H1 (cell line): Measurements from ENCODE around the gene SLC9C1. TPM values are rescaled to one million over a fixed set of nuclear protein-coding genes. Genes with fewer than 3 reads are reported as not detected.

Experiments used
- BACH1 ChIP-seq: IDR thresholded peaks from 2 replicates; pipeline ENCODE4 v1.6.1; 2012; ENCODE audit warnings: low read length, improper control_type of control experiment
- CBX5 ChIP-seq: fragments of 300-800, 300-1000 bp; sonication (generic); IDR thresholded peaks from 2 replicates; pipeline ENCODE4 v1.7.1; 2016; ENCODE audit warnings: antibody characterized with exemption, low read length, low read depth
- CBX8 ChIP-seq: fragments of 300-800, 300-1000 bp; sonication (generic); IDR thresholded peaks from 2 replicates; pipeline ENCODE4 v1.7.1; 2016; ENCODE audit warnings: low read depth, low read length, borderline replicate concordance
- CHD2 ChIP-seq: IDR thresholded peaks from 2 replicates; pipeline ENCODE4 v1.6.1; 2012; ENCODE audit warnings: low read length, improper control_type of control experiment
- JUN ChIP-seq: IDR thresholded peaks from 2 replicates; pipeline ENCODE4 v1.6.1; 2011; ENCODE audit warnings: low read depth, mild to moderate bottlenecking, improper control_type of control experiment, low read length
- MAFK ChIP-seq: IDR thresholded peaks from 2 replicates; pipeline ENCODE4 v1.6.1; 2012; ENCODE audit warnings: low read depth, mild to moderate bottlenecking, improper control_type of control experiment, low read length
- SIN3A ChIP-seq, 2 experiments: IDR thresholded peaks in 1 of 2; conservative IDR thresholded peaks in 1 of 2; 2 replicates each; pipeline ENCODE4 v1.6.1; 2011 to 2012; ENCODE audit warnings: low read length in 2 of 2, improper control_type of control experiment in 1 of 2, low read depth in 1 of 2, mild to moderate bottlenecking in 1 of 2
- SP2 ChIP-seq: IDR thresholded peaks from 2 replicates; pipeline ENCODE4 v1.6.1; 2012; ENCODE audit warnings: mild to moderate bottlenecking, low read length, inconsistent platforms
- SP4 ChIP-seq: IDR thresholded peaks from 2 replicates; pipeline ENCODE4 v1.6.1; 2012; ENCODE audit warnings: low read length, inconsistent platforms
- SRF ChIP-seq: IDR thresholded peaks from 2 replicates; pipeline ENCODE4 v1.6.1; 2011; ENCODE audit warnings: mild to moderate bottlenecking, low read depth, low read length, moderate library complexity
- polyA plus RNA-seq, 7 experiments: library from polyadenylated mRNA; depleted of rRNA in 3 of 7; stranded (reverse) in 5 of 7; unstranded in 2 of 7; fragments of >200 nt in 5 of 7; fragments of 200-250 nt in 2 of 7; gene quantifications; 1 replicate in 5 of 7; 2 replicates in 1 of 7; 4 replicates in 1 of 7; pipeline versions ENCODE4 v1.2.1 to v1.2.3, GENCODE V29; 2011 to 2013; ENCODE audit warnings: missing spikeins in 2 of 7, mixed read lengths in 2 of 7
- total RNA-seq: library from RNA; stranded (reverse); fragmentation: NEBNext Ultra II Directional; extraction: Animal tissue kit (Norgen Biotek cat#: 25700); gene quantifications from 2 replicates; pipeline ENCODE4 v1.2.1, GENCODE V29; 2021
- TF ChIP-seq, protein P1 (sequence below): fragments of 300-600 bp; sonication (generic); IDR thresholded peaks from 2 replicates; pipeline ENCODE4 v1.7.1; 2012; ENCODE audit warnings: low read length, moderate library complexity, mild to moderate bottlenecking, inconsistent platforms; ENCODE audit not compliant: insufficient replicate concordance

Gene SLC9C1
- total and polyA plus RNA-seq, 2 of the 8 experiments (the other 6 are each of a cell fraction or from before 2014, with no cell fraction given), result 0.15 to 0.24 TPM

DNA sequence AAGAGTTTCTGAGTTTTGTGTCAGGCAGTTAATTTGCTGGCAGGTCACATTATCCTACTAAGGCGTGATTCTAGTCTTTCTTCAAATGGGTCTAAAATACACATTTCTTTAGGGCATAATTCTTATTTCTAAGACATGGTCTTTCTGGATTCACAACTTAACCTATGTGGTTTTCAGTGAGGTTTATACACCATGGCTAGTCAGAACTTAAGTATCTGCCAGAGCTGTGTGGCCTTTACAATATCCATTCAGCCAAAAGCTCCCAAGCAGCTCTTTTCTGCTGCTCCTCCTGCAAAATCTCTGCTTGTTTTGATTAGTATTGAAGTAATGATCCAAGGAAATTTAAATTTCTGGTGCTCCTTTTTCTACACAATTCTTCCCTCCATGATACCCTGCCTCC is 33.5 kb downstream of the SLC9C1 start (continued):
- TF ChIP-seq, protein P1, sequence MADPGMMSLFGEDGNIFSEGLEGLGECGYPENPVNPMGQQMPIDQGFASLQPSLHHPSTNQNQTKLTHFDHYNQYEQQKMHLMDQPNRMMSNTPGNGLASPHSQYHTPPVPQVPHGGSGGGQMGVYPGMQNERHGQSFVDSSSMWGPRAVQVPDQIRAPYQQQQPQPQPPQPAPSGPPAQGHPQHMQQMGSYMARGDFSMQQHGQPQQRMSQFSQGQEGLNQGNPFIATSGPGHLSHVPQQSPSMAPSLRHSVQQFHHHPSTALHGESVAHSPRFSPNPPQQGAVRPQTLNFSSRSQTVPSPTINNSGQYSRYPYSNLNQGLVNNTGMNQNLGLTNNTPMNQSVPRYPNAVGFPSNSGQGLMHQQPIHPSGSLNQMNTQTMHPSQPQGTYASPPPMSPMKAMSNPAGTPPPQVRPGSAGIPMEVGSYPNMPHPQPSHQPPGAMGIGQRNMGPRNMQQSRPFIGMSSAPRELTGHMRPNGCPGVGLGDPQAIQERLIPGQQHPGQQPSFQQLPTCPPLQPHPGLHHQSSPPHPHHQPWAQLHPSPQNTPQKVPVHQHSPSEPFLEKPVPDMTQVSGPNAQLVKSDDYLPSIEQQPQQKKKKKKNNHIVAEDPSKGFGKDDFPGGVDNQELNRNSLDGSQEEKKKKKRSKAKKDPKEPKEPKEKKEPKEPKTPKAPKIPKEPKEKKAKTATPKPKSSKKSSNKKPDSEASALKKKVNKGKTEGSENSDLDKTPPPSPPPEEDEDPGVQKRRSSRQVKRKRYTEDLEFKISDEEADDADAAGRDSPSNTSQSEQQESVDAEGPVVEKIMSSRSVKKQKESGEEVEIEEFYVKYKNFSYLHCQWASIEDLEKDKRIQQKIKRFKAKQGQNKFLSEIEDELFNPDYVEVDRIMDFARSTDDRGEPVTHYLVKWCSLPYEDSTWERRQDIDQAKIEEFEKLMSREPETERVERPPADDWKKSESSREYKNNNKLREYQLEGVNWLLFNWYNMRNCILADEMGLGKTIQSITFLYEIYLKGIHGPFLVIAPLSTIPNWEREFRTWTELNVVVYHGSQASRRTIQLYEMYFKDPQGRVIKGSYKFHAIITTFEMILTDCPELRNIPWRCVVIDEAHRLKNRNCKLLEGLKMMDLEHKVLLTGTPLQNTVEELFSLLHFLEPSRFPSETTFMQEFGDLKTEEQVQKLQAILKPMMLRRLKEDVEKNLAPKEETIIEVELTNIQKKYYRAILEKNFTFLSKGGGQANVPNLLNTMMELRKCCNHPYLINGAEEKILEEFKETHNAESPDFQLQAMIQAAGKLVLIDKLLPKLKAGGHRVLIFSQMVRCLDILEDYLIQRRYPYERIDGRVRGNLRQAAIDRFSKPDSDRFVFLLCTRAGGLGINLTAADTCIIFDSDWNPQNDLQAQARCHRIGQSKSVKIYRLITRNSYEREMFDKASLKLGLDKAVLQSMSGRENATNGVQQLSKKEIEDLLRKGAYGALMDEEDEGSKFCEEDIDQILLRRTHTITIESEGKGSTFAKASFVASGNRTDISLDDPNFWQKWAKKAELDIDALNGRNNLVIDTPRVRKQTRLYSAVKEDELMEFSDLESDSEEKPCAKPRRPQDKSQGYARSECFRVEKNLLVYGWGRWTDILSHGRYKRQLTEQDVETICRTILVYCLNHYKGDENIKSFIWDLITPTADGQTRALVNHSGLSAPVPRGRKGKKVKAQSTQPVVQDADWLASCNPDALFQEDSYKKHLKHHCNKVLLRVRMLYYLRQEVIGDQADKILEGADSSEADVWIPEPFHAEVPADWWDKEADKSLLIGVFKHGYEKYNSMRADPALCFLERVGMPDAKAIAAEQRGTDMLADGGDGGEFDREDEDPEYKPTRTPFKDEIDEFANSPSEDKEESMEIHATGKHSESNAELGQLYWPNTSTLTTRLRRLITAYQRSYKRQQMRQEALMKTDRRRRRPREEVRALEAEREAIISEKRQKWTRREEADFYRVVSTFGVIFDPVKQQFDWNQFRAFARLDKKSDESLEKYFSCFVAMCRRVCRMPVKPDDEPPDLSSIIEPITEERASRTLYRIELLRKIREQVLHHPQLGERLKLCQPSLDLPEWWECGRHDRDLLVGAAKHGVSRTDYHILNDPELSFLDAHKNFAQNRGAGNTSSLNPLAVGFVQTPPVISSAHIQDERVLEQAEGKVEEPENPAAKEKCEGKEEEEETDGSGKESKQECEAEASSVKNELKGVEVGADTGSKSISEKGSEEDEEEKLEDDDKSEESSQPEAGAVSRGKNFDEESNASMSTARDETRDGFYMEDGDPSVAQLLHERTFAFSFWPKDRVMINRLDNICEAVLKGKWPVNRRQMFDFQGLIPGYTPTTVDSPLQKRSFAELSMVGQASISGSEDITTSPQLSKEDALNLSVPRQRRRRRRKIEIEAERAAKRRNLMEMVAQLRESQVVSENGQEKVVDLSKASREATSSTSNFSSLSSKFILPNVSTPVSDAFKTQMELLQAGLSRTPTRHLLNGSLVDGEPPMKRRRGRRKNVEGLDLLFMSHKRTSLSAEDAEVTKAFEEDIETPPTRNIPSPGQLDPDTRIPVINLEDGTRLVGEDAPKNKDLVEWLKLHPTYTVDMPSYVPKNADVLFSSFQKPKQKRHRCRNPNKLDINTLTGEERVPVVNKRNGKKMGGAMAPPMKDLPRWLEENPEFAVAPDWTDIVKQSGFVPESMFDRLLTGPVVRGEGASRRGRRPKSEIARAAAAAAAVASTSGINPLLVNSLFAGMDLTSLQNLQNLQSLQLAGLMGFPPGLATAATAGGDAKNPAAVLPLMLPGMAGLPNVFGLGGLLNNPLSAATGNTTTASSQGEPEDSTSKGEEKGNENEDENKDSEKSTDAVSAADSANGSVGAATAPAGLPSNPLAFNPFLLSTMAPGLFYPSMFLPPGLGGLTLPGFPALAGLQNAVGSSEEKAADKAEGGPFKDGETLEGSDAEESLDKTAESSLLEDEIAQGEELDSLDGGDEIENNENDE, result no peak
- TF ChIP-seq JUN (no peak), SIN3A (conservative IDR thresholded peaks at IDR 0.05 in 1 of 2, IDR thresholded peaks at IDR 0.05 in 1 of 2; ENCODE audit: low read depth in 1 of 2, low read length in 2 of 2) (no peak), SRF (no peak), SP4 (no peak), CBX8 (no peak), MAFK (no peak), CBX5 (no peak), SP2 (no peak), CHD2 (no peak), BACH1 (no peak)
- TF ChIP-seq, all 59 proteins: peak for 0
